WTC11 (cell line): ENCODE results near the gene ARHGAP4. TPM values are rescaled to one million over a fixed set of nuclear protein-coding genes. Genes with fewer than 3 reads are reported as not detected.

Source experiments
- ATAC-seq: fragments of 200-7000 bp; cut with Tn5 transposase; 2 replicates; pipeline ENCODE4 v1.10.0; 2021; ENCODE audit warnings: mild to moderate bottlenecking, moderate library complexity
- CTCF ChIA-PET: fragments of 300-600 bp; sonication (Branson Sonifier 250); formaldehyde crosslinking; loops from one replicate; lab custom pipeline; 2021; ENCODE audit warnings: antibody characterized with exemption; lab: Charles Lee
- POLR2A ChIA-PET: fragments of 350-600 bp; sonication (Branson Sonifier 250); formaldehyde crosslinking; loops from one replicate; lab custom pipeline; 2021; ENCODE audit warnings: antibody characterized with exemption; lab: Charles Lee
- DNase-seq: peaks from one replicate; pipeline ENCODE4 v3.0.0; 2021; ENCODE audit warnings: low spot score
- H3K27ac Mint-ChIP-seq: 2 replicates; pipeline ENCODE4 v1.8.0; 2021; ENCODE audit warnings: mixed read lengths
- H3K27me3 Mint-ChIP-seq: 2 replicates; pipeline ENCODE4 v1.8.0; 2021; ENCODE audit warnings: low read depth, mild to moderate bottlenecking, moderate library complexity, mixed read lengths
- H3K36me3 Mint-ChIP-seq: 2 replicates; pipeline ENCODE4 v1.8.0; 2021; ENCODE audit warnings: mixed read lengths
- H3K4me1 Mint-ChIP-seq: 2 replicates; pipeline ENCODE4 v1.8.0; 2022; ENCODE audit warnings: mixed read lengths
- H3K4me3 Mint-ChIP-seq: 2 replicates; pipeline ENCODE4 v1.8.0; 2021; ENCODE audit warnings: mild to moderate bottlenecking, moderate library complexity, mixed read lengths
- H3K9me3 Mint-ChIP-seq: 2 replicates; pipeline ENCODE4 v1.8.0; 2021; ENCODE audit warnings: mixed read lengths
- ELF4 ChIP-seq: sonication (generic); formaldehyde crosslinking; IDR thresholded peaks from 2 replicates; pipeline ENCODE4 v1.8.1; 2022; ENCODE audit warnings: low read depth, mild to moderate bottlenecking, moderate library complexity, missing genetic modification reagents
- GABPB1 ChIP-seq: sonication (generic); formaldehyde crosslinking; IDR thresholded peaks from 2 replicates; pipeline ENCODE4 v1.8.1; 2023; ENCODE audit warnings: mild to moderate bottlenecking, missing genetic modification reagents
- JAZF1 ChIP-seq: fragments of 250-450 bp; sonication (Bioruptor Pico); IDR thresholded peaks from 2 replicates; pipeline ENCODE4 v1.9.0; 2021; ENCODE audit warnings: moderate library complexity, mild to moderate bottlenecking, inconsistent platforms
- MYBL2 ChIP-seq: sonication (generic); formaldehyde crosslinking; IDR thresholded peaks from 2 replicates; pipeline ENCODE4 v1.8.1; 2023; ENCODE audit warnings: mild to moderate bottlenecking, moderate library complexity, missing genetic modification reagents
- NFATC4 ChIP-seq: fragments of 250-450 bp; sonication (Bioruptor Pico); IDR thresholded peaks from 2 replicates; pipeline ENCODE4 v1.9.0; 2021; ENCODE audit warnings: mild to moderate bottlenecking
- NR1H2 ChIP-seq: sonication (generic); formaldehyde crosslinking; IDR thresholded peaks from 2 replicates; pipeline ENCODE4 v1.9.0; 2021; ENCODE audit warnings: mild to moderate bottlenecking, moderate library complexity, missing genetic modification reagents
- OVOL2 ChIP-seq: fragments of 250-450 bp; sonication (Bioruptor Pico); IDR thresholded peaks from 2 replicates; pipeline ENCODE4 v1.9.0; 2021; ENCODE audit warnings: mild to moderate bottlenecking, borderline replicate concordance
- RORB ChIP-seq: fragments of 250-450 bp; sonication (Bioruptor Pico); IDR thresholded peaks from 2 replicates; pipeline ENCODE4 v1.9.0; 2021; ENCODE audit warnings: mild to moderate bottlenecking
- SP1 ChIP-seq: sonication (generic); formaldehyde crosslinking; conservative IDR thresholded peaks from 2 replicates; pipeline ENCODE4 v1.8.1; 2022; ENCODE audit warnings: missing genetic modification reagents
- ZNF416 ChIP-seq: fragments of 250-450 bp; sonication (Bioruptor Pico); IDR thresholded peaks from 2 replicates; pipeline ENCODE4 v1.9.0; 2021; ENCODE audit warnings: mild to moderate bottlenecking, inconsistent platforms
- ZNF423 ChIP-seq: fragments of 250-450 bp; sonication (Bioruptor Pico); IDR thresholded peaks from 2 replicates; pipeline ENCODE4 v2.1.2; 2022; ENCODE audit warnings: mild to moderate bottlenecking, moderate library complexity
- total RNA-seq: library from RNA; stranded (reverse); gene quantifications from 3 replicates; pipeline ENCODE4 v1.2.3, GENCODE V29; 2021
- TF ChIP-seq, protein P1 (sequence below): sonication (generic); formaldehyde crosslinking; IDR thresholded peaks from 2 replicates; pipeline ENCODE4 v1.8.1; 2023; ENCODE audit warnings: mild to moderate bottlenecking, missing genetic modification reagents
- TF ChIP-seq, protein P2 (sequence below): fragments of 200-600 bp; IDR thresholded peaks from 2 replicates; pipeline ENCODE4 v1.8.0; 2022; ENCODE audit warnings: antibody characterized with exemption
- TF ChIP-seq, protein P3 (sequence below): sonication (generic); formaldehyde crosslinking; IDR thresholded peaks from 2 replicates; pipeline ENCODE4 v1.8.0; 2022; ENCODE audit warnings: mild to moderate bottlenecking, missing genetic modification reagents
- TF ChIP-seq, protein P4 (sequence below): sonication (generic); formaldehyde crosslinking; IDR thresholded peaks from 2 replicates; pipeline ENCODE4 v1.8.1; 2022; ENCODE audit warnings: missing genetic modification reagents, borderline replicate concordance
- TF ChIP-seq, protein P5 (sequence below): fragments of 250-450 bp; sonication (Bioruptor Pico); IDR thresholded peaks from 2 replicates; pipeline ENCODE4 v2.1.2; 2022; ENCODE audit warnings: mild to moderate bottlenecking, moderate library complexity
- TF ChIP-seq, protein P6 (sequence below): sonication (generic); formaldehyde crosslinking; IDR thresholded peaks from 2 replicates; pipeline ENCODE4 v1.8.1; 2023; ENCODE audit warnings: mild to moderate bottlenecking, missing genetic modification reagents

Gene ARHGAP4
- total RNA-seq, 1 experiment from 2014 or later = 52.1 TPM

DNA sequence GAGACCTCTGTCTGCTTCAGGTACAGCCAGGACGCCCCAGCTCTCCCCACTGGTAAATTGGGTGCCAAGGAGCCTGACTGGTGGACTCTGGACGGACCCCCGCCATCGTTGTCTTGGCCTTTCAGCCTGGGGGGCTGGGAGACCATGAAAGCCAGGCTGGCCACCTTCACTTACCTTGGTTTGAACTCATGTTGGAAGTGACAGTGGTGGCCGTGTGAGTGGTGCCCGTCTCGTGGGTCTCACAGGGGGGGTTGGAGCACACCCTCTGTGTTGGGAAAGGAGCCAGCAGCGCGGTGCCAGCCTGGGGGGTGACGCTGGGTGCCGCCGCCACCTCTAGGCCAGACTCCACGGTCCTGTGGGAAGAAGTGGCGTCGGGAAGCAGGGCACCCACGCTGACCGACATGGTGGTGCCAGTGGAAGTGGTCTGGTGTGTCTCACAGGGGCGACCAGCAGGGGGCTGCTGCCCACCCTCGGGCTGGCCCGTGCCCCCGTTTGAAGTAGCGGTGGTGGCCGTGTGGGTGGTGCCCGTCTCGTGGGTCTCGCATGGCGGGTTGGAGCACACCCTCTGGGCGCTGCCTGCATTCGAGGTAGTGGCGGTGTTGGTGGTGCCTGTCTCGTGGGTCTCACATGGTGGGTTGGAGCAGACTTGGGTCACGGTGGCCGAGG, 28.0 kb upstream of the ARHGAP4 start (continued):
- TF ChIP-seq, protein P1, sequence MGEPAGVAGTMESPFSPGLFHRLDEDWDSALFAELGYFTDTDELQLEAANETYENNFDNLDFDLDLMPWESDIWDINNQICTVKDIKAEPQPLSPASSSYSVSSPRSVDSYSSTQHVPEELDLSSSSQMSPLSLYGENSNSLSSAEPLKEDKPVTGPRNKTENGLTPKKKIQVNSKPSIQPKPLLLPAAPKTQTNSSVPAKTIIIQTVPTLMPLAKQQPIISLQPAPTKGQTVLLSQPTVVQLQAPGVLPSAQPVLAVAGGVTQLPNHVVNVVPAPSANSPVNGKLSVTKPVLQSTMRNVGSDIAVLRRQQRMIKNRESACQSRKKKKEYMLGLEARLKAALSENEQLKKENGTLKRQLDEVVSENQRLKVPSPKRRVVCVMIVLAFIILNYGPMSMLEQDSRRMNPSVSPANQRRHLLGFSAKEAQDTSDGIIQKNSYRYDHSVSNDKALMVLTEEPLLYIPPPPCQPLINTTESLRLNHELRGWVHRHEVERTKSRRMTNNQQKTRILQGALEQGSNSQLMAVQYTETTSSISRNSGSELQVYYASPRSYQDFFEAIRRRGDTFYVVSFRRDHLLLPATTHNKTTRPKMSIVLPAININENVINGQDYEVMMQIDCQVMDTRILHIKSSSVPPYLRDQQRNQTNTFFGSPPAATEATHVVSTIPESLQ = no peak

DNA sequence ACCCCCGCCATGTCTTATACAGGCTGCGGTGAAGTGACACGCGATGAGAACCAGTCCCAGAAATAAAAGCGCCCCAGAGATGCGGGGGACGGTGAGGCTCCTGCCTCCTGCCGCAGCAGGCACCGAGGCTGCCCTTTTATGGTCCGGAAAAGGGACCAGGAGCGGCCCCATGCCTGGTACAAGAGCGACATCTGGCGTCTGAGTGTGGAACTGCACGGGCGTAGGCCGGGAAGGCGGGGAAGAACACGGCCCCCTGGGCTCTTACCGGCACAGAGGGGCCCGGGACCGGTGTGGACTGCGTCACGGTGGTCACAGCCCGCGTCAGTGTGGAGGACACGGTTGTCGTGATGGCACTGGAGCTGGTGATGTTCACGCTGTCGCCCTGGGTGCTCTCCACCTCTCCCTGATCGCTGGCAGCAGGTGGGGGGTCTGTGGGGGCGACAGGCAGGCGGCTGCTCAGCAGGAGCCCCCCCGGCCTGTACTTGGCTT, 27.3 kb upstream of the ARHGAP4 start:
- H3K9me3 Mint-ChIP-seq = no peaks in the 10 kb centered on the region
- DNase-seq = peak; percentile 82
- TF ChIP-seq, protein P1 = no peak
- TF ChIP-seq, protein P2, sequence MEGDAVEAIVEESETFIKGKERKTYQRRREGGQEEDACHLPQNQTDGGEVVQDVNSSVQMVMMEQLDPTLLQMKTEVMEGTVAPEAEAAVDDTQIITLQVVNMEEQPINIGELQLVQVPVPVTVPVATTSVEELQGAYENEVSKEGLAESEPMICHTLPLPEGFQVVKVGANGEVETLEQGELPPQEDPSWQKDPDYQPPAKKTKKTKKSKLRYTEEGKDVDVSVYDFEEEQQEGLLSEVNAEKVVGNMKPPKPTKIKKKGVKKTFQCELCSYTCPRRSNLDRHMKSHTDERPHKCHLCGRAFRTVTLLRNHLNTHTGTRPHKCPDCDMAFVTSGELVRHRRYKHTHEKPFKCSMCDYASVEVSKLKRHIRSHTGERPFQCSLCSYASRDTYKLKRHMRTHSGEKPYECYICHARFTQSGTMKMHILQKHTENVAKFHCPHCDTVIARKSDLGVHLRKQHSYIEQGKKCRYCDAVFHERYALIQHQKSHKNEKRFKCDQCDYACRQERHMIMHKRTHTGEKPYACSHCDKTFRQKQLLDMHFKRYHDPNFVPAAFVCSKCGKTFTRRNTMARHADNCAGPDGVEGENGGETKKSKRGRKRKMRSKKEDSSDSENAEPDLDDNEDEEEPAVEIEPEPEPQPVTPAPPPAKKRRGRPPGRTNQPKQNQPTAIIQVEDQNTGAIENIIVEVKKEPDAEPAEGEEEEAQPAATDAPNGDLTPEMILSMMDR = peak; percentile 97
- H3K27me3 Mint-ChIP-seq = no peaks in the 10 kb centered on the region
- ChIA-PET CTCF (interaction anchor here (0.6 kb wide), 1 partner anchor 472 kb away, joined by 3 read pairs; no protein-coding TSS in a partner anchor), POLR2A (no interaction called here)
- peaks cover 36% of the 10 kb centered on the region for H3K36me3 Mint-ChIP-seq
- no peak overlapping the region for H3K4me3 Mint-ChIP-seq
- H3K4me1 Mint-ChIP-seq = peaks cover 5% of the 10 kb centered on the region
- H3K27ac Mint-ChIP-seq = no peak overlapping the region
- peak; percentile 62 for ATAC-seq

DNA sequence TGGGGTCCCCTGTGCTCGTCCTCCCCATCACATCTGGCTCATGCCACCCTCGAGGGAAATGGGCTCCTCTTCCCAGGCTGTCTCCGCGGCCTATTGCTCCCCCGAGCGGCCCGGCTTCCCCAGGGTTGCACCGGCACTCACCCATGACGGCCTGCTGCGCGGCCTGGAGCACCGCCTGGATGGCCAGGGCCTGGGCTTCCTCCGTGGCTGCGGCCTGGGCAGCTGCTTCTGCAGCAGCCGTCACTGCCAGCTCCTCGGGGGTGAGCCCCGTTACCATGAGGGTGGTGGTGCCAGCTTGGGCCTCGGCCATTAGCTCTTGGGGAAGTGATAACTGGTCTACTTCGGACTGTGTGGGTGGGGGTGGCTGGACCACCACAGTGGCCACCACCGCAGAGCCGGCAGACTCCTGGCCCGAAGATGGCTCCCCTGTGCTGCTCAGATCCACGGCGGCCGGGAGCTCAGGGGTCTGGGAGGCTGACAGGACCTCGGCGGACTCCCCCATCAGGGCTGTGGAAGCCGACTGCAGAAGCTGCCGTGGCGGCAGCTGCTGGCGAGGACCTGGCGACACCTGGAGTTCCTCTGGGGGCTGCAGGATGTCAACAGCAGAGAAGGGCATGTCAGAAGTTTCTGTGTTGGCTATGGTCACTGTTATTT, 26.4 kb upstream of the ARHGAP4 start:
- H3K4me1 Mint-ChIP-seq = peaks cover 9% of the 10 kb centered on the region
- DNase-seq (no peak), ATAC-seq (no peak)
- POLR2A ChIA-PET = no interaction called here
- H3K4me3 Mint-ChIP-seq = no peak overlapping the region
- peaks cover 30% of the 10 kb centered on the region for H3K36me3 Mint-ChIP-seq
- no peak overlapping the region for H3K27ac Mint-ChIP-seq
- no peaks in the 10 kb centered on the region for H3K27me3 Mint-ChIP-seq
- CTCF ChIA-PET = interaction anchor here (0.5 kb wide), 1 partner anchor 150 kb away, joined by 3 read pairs; no protein-coding TSS in a partner anchor
- H3K9me3 Mint-ChIP-seq = no peaks in the 10 kb centered on the region
- TF ChIP-seq, protein P3, sequence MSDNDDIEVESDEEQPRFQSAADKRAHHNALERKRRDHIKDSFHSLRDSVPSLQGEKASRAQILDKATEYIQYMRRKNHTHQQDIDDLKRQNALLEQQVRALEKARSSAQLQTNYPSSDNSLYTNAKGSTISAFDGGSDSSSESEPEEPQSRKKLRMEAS = no peak
- no peak for TF ChIP-seq NFATC4 (CRISPR knock-in tag)
- TF ChIP-seq ELF4 = no peak
- TF ChIP-seq OVOL2 (CRISPR knock-in tag) = no peak
- TF ChIP-seq GABPB1 (CRISPR knock-in tag) = no peak
- TF ChIP-seq, protein P4, sequence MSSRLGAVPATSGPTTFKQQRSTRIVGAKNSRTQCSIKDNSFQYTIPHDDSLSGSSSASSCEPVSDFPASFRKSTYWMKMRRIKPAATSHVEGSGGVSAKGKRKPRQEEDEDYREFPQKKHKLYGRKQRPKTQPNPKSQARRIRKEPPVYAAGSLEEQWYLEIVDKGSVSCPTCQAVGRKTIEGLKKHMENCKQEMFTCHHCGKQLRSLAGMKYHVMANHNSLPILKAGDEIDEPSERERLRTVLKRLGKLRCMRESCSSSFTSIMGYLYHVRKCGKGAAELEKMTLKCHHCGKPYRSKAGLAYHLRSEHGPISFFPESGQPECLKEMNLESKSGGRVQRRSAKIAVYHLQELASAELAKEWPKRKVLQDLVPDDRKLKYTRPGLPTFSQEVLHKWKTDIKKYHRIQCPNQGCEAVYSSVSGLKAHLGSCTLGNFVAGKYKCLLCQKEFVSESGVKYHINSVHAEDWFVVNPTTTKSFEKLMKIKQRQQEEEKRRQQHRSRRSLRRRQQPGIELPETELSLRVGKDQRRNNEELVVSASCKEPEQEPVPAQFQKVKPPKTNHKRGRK (CRISPR knock-in tag) = no peak
- TF ChIP-seq ZNF416 (CRISPR knock-in tag) = no peak
- TF ChIP-seq MYBL2 = no peak
- no peak for TF ChIP-seq NR1H2 (CRISPR knock-in tag)
- TF ChIP-seq, protein P5, sequence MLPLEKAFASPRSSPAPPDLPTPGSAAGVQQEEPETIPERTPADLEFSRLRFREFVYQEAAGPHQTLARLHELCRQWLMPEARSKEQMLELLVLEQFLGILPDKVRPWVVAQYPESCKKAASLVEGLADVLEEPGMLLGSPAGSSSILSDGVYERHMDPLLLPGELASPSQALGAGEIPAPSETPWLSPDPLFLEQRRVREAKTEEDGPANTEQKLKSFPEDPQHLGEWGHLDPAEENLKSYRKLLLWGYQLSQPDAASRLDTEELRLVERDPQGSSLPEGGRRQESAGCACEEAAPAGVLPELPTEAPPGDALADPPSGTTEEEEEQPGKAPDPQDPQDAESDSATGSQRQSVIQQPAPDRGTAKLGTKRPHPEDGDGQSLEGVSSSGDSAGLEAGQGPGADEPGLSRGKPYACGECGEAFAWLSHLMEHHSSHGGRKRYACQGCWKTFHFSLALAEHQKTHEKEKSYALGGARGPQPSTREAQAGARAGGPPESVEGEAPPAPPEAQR (CRISPR knock-in tag) = no peak
- no peak for TF ChIP-seq ZNF423 (CRISPR knock-in tag)
- no peak for TF ChIP-seq SP1 (CRISPR knock-in tag)
- no peak for TF ChIP-seq JAZF1 (CRISPR knock-in tag)
- TF ChIP-seq, protein P6, sequence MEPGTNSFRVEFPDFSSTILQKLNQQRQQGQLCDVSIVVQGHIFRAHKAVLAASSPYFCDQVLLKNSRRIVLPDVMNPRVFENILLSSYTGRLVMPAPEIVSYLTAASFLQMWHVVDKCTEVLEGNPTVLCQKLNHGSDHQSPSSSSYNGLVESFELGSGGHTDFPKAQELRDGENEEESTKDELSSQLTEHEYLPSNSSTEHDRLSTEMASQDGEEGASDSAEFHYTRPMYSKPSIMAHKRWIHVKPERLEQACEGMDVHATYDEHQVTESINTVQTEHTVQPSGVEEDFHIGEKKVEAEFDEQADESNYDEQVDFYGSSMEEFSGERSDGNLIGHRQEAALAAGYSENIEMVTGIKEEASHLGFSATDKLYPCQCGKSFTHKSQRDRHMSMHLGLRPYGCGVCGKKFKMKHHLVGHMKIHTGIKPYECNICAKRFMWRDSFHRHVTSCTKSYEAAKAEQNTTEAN = no peak
- no peak for TF ChIP-seq RORB (CRISPR knock-in tag)
